ENCODE measurements around the gene C10orf143.

- no peak for TF ChIP-seq CTCF (conservative IDR thresholded peaks at IDR 0.05; ENCODE audit: low read depth in 2 of 2)
- TF ChIP-seq EZH2 (IDR thresholded peaks at IDR 0.05; ENCODE audit: low read depth, unreplicated experiment): no peak
- TF ChIP-seq EZH2phosphoT487 (IDR thresholded peaks at IDR 0.05; ENCODE audit: unreplicated experiment): no peak
- TF ChIP-seq REST (IDR thresholded peaks at IDR 0.05; ENCODE audit: unreplicated experiment): no peak
- TF ChIP-seq POLR2AphosphoS5 (IDR thresholded peaks at IDR 0.05; ENCODE audit: low read depth): no peak
- TF ChIP-seq JUNB (IDR thresholded peaks at IDR 0.05; ENCODE audit: unreplicated experiment): no peak
- no peak for TF ChIP-seq ETS1 (IDR thresholded peaks at IDR 0.05)
- no peak for TF ChIP-seq CREB1 (CRISPR knock-in tag; IDR thresholded peaks at IDR 0.05; ENCODE audit: low read depth)
- TF ChIP-seq STAT1 (IDR thresholded peaks at IDR 0.05; ENCODE audit: unreplicated experiment): no peak
- no peak for TF ChIP-seq ZNF114 (CRISPR knock-in tag; IDR thresholded peaks at IDR 0.05)
Observed at GRCh38 chr10:130040817-130041330, 69.8 kb downstream of the C10orf143 start.

Data from GM23338 (cell line).